Thyroid gland (tissue), 4 donors: ENCODE measurements around the gene SERINC2. TPM values are rescaled to one million over a fixed set of nuclear protein-coding genes. Genes with fewer than 3 reads are reported as not detected.

Experiments
- DNase-seq, 2 donors: peaks; one replicate each; pipeline ENCODE4 v3.0.0-alpha.2; 2019
- H3K27ac ChIP-seq, 3 donors: fragments of 200-600 bp; sonication (generic); 1 replicate in 2 of 3; 2 replicates in 1 of 3; pipeline ENCODE4 v1.5.1; 2016 to 2019; ENCODE audit warnings: mild to moderate bottlenecking in 1 of 3, moderate library complexity in 1 of 3
- H3K27me3 ChIP-seq: fragments of 200-600 bp; sonication (generic); one replicate; pipeline ENCODE4 v1.5.1; 2019
- H3K36me3 ChIP-seq, 2 donors: fragments of 200-600 bp; sonication (generic); one replicate each; pipeline ENCODE4 v1.5.1; 2016 to 2019
- H3K4me1 ChIP-seq, 2 donors: fragments of 200-600 bp; sonication (generic); one replicate each; pipeline ENCODE4 v1.5.1; 2017 to 2019
- H3K4me3 ChIP-seq, 3 donors: fragments of 200-600 bp; sonication (generic); replicated peaks in 1 of 3; 1 replicate in 2 of 3; 2 replicates in 1 of 3; pipeline ENCODE4 v1.5.1; 2016; ENCODE audit warnings: mild to moderate bottlenecking in 1 of 3
- H3K9me3 ChIP-seq: fragments of 200-600 bp; sonication (generic); one replicate; pipeline ENCODE4 v1.5.1; 2017
- CTCF ChIP-seq, 6 experiments: fragments of 200-600 bp in 3 of 6; fragments of 450-650 bp in 3 of 6; sonication (generic) in 3 of 6; IDR thresholded peaks; one replicate each; pipeline ENCODE4 v1.5.1; 2016 to 2019; ENCODE audit warnings: antibody characterized with exemption in 6 of 6, mild to moderate bottlenecking in 2 of 6, inconsistent platforms in 1 of 6, moderate library complexity in 1 of 6
- POLR2A ChIP-seq, 2 donors: fragments of 450-650 bp; IDR thresholded peaks; one replicate each; pipeline ENCODE4 v1.6.1; 2017; ENCODE audit warnings: antibody characterized with exemption in 2 of 2, mild to moderate bottlenecking in 2 of 2, moderate library complexity in 1 of 2
- WGBS, 2 donors: methylation state at CpG; one replicate each; pipeline ENCODE4 v1.1.5; 2017; 5-methylcytosine and 5-hydroxymethylcytosine counted together
- intact Hi-C: fragments of 100-400 bp; cut with DNase I; formaldehyde crosslinking; loops from one replicate; pipeline ENCODE4 v1.15.1; 2023
- total RNA-seq, 4 donors: library from RNA; depleted of rRNA; stranded (reverse); fragments of >200 nt; gene quantifications; one replicate each; pipeline ENCODE4 v1.2.3, GENCODE V29; 2016

The SERINC2 gene
- total RNA-seq, 4 donors from 2014 or later = 28.9 to 57.7 (median 37.7) TPM

GRCh38 chr1:31413405-31414001, 490 bp downstream of the SERINC2 start:
- Histone ChIP-seq H3K36me3 (no peaks in the 10 kb centered on the region), H3K4me3 (peak overlapping the region; percentile 49 to 85 (median 80)), H3K4me1 (peaks cover 5 to 16% of the 10 kb centered on the region in 2 donors), H3K27ac (peak overlapping the region; percentile 80 to 94 (median 84)), H3K27me3 (no peaks in the 10 kb centered on the region), H3K9me3 (no peaks in the 10 kb centered on the region)
- peak in 1 of 2 donors; percentile 12 for TF ChIP-seq POLR2A (IDR thresholded peaks at IDR 0.05)
- no peak for TF ChIP-seq CTCF (IDR thresholded peaks at IDR 0.05)
- DNase-seq = peak; percentile 86 to 89
- intact Hi-C loops = no loop called here
- 0% methylated on average over 35 to 45 of the region's 54 CpGs for WGBS, 2 donors

- Histone ChIP-seq H3K4me1 (peaks cover 5 to 16% of the 10 kb centered on the region in 2 donors), H3K4me3 (no peak overlapping the region), H3K36me3 (no peaks in the 10 kb centered on the region), H3K27ac (peak overlapping the region in 1 of 3 donors; percentile 24), H3K9me3 (no peaks in the 10 kb centered on the region), H3K27me3 (no peaks in the 10 kb centered on the region)
- TF ChIP-seq CTCF (IDR thresholded peaks at IDR 0.05) = no peak
- no peak for TF ChIP-seq POLR2A (IDR thresholded peaks at IDR 0.05)
- no peak for DNase-seq
- intact Hi-C loops = no loop called here
- 90 to 92% methylated on average over 4 of the region's 4 CpGs for WGBS, 2 donors
Observed at GRCh38 chr1:31414980-31415370, 2.0 kb downstream of the SERINC2 start.

- WGBS, 2 donors = 90 to 95% methylated on average over 2 of the region's 2 CpGs
- Histone ChIP-seq H3K9me3 (no peaks in the 10 kb centered on the region), H3K27me3 (no peaks in the 10 kb centered on the region), H3K36me3 (no peaks in the 10 kb centered on the region), H3K4me1 (peaks cover 5 to 16% of the 10 kb centered on the region in 2 donors), H3K27ac (no peak overlapping the region), H3K4me3 (no peak overlapping the region)
- intact Hi-C loops = no loop called here
- no peak for TF ChIP-seq CTCF (IDR thresholded peaks at IDR 0.05)
- no peak for DNase-seq
Observed at GRCh38 chr1:31415658-31416057, 2.6 kb downstream of the SERINC2 start.

GRCh38 chr1:31416101-31416736, 3.2 kb downstream of the SERINC2 start:
- 48 to 57% methylated on average over 7 of the region's 7 CpGs for WGBS, 2 donors
- TF ChIP-seq POLR2A (IDR thresholded peaks at IDR 0.05) (no peak), CTCF (IDR thresholded peaks at IDR 0.05) (no peak)
- intact Hi-C loops = no loop called here
- Histone ChIP-seq H3K9me3 (no peaks in the 10 kb centered on the region), H3K4me1 (peaks cover 5 to 16% of the 10 kb centered on the region in 2 donors), H3K36me3 (no peaks in the 10 kb centered on the region), H3K4me3 (no peak overlapping the region), H3K27ac (peak overlapping the region in 2 of 3 donors; percentile 24 to 57), H3K27me3 (no peaks in the 10 kb centered on the region)
- DNase-seq = peak; percentile 76 to 77

- Histone ChIP-seq H3K27me3 (no peaks in the 10 kb centered on the region), H3K9me3 (no peaks in the 10 kb centered on the region), H3K36me3 (no peaks in the 10 kb centered on the region), H3K4me3 (no peak overlapping the region), H3K27ac (no peak overlapping the region), H3K4me1 (peaks cover 5 to 16% of the 10 kb centered on the region in 2 donors)
- WGBS, 2 donors = 96% methylated on average over 3 of the region's 3 CpGs
- TF ChIP-seq POLR2A (IDR thresholded peaks at IDR 0.05) (no peak), CTCF (IDR thresholded peaks at IDR 0.05) (no peak)
- DNase-seq = no peak
- intact Hi-C loops = no loop called here
Observed at GRCh38 chr1:31417148-31417547, 4.1 kb downstream of the SERINC2 start.
